ENCODE measurements around the gene SPOCK3.

SPOCK3 gene

GRCh38 chr4:167171928-167172327 is 62.4 kb downstream of the SPOCK3 start:
- DNase-seq = no peak

GRCh38 chr4:167168611-167169010 is 65.7 kb downstream of the SPOCK3 start:
- no peak for DNase-seq

- no peak for DNase-seq
Observed at GRCh38 chr4:167150587-167150986, 83.7 kb downstream of the SPOCK3 start.

GRCh38 chr4:167144605-167145004 is 89.7 kb downstream of the SPOCK3 start:
- DNase-seq = no peak

GRCh38 chr4:167143018-167143417 is 91.3 kb downstream of the SPOCK3 start:
- DNase-seq = no peak

- DNase-seq = no peak
Observed at GRCh38 chr4:167136270-167136669, 98.0 kb downstream of the SPOCK3 start.

- no peak for DNase-seq
Observed at GRCh38 chr4:167129146-167129545, 105.1 kb downstream of the SPOCK3 start.

GRCh38 chr4:167119392-167119791 is 114.9 kb downstream of the SPOCK3 start:
- DNase-seq = no peak

GRCh38 chr4:167117273-167117672 is 117.0 kb downstream of the SPOCK3 start:
- DNase-seq = no peak

- no peak for DNase-seq
Observed at GRCh38 chr4:167114416-167114971, 119.8 kb downstream of the SPOCK3 start.

- DNase-seq = no peak
Observed at GRCh38 chr4:167111622-167112021, 122.7 kb downstream of the SPOCK3 start.

- no peak for DNase-seq
Observed at GRCh38 chr4:167111092-167111491, 123.2 kb downstream of the SPOCK3 start.

- DNase-seq = no peak
Observed at GRCh38 chr4:167109859-167110258, 124.4 kb downstream of the SPOCK3 start.

- no peak for DNase-seq
Observed at GRCh38 chr4:167105857-167106256, 128.4 kb downstream of the SPOCK3 start.

GRCh38 chr4:167102475-167102874 is 131.8 kb downstream of the SPOCK3 start:
- no peak for DNase-seq

- no peak for DNase-seq
Observed at GRCh38 chr4:167101035-167101434, 133.3 kb downstream of the SPOCK3 start.

GRCh38 chr4:167100120-167100519 is 134.2 kb downstream of the SPOCK3 start:
- peak; percentile 23 for DNase-seq

GRCh38 chr4:167088115-167088514 is 146.2 kb downstream of the SPOCK3 start:
- no peak for DNase-seq

GRCh38 chr4:167084321-167084720 is 150.0 kb downstream of the SPOCK3 start:
- no peak for DNase-seq

- no peak for DNase-seq
Observed at GRCh38 chr4:167079762-167080161, 154.5 kb downstream of the SPOCK3 start.

GRCh38 chr4:167052631-167053091 is 181.6 kb downstream of the SPOCK3 start:
- no peak for DNase-seq

- DNase-seq = no peak
Observed at GRCh38 chr4:167049257-167049656, 185.0 kb downstream of the SPOCK3 start.

- no peak for DNase-seq
Observed at GRCh38 chr4:167041524-167041923, 192.8 kb downstream of the SPOCK3 start.

- DNase-seq = no peak
Observed at GRCh38 chr4:167035390-167035789, 198.9 kb downstream of the SPOCK3 start.

GRCh38 chr4:167034983-167035382 is 199.3 kb downstream of the SPOCK3 start:
- no peak for DNase-seq

- no peak for DNase-seq
Observed at GRCh38 chr4:167032871-167033270, 201.4 kb downstream of the SPOCK3 start.

Measured in NCI-H2227 treated with DMSO at 0.1 percent for 48 hours (cell line).